ENCODE measurements around the gene LAMTOR5.
"Not testable (repeated sequence)": the region's sequence is repeated elsewhere in the genome, so short reads cannot be mapped to it uniquely, and the experiment has no call there.

LAMTOR5 gene

GRCh38 chr1:110425612-110426152 is 18.2 kb upstream of the LAMTOR5 start:
- DNase-seq = no peak

GRCh38 chr1:110424699-110425611 is 17.5 kb upstream of the LAMTOR5 start:
- DNase-seq = no peak

- DNase-seq = no peak
Observed at GRCh38 chr1:110420874-110421793, 13.6 kb upstream of the LAMTOR5 start.

- DNase-seq = no peak
Observed at GRCh38 chr1:110420023-110420662, 12.6 kb upstream of the LAMTOR5 start.

GRCh38 chr1:110418729-110419128 is 11.2 kb upstream of the LAMTOR5 start:
- DNase-seq = no peak

- not testable (repeated sequence) for DNase-seq
Observed at GRCh38 chr1:110413045-110413444, 5.6 kb upstream of the LAMTOR5 start.

GRCh38 chr1:110412576-110412975 is 5.1 kb upstream of the LAMTOR5 start:
- peak; percentile 64 for DNase-seq

GRCh38 chr1:110411173-110411735 is 3.8 kb upstream of the LAMTOR5 start:
- DNase-seq = no peak

- DNase-seq = no peak
Observed at GRCh38 chr1:110409316-110409715, 1.8 kb upstream of the LAMTOR5 start.

GRCh38 chr1:110408488-110408887 is 994 bp upstream of the LAMTOR5 start:
- no peak for DNase-seq

GRCh38 chr1:110406407-110406806 is 1.1 kb downstream of the LAMTOR5 start:
- DNase-seq = not testable (repeated sequence)

GRCh38 chr1:110404401-110404800 is 3.1 kb downstream of the LAMTOR5 start:
- DNase-seq = no peak

GRCh38 chr1:110403805-110404204 is 3.7 kb downstream of the LAMTOR5 start:
- no peak for DNase-seq

GRCh38 chr1:110396259-110396958 is 11.1 kb downstream of the LAMTOR5 start:
- not testable (repeated sequence) for DNase-seq

- no peak for DNase-seq
Observed at GRCh38 chr1:110394493-110394820, 13.0 kb downstream of the LAMTOR5 start.

- DNase-seq = no peak
Observed at GRCh38 chr1:110393691-110394492, 13.6 kb downstream of the LAMTOR5 start.

- no peak for DNase-seq
Observed at GRCh38 chr1:110393286-110393685, 14.2 kb downstream of the LAMTOR5 start.

GRCh38 chr1:110390692-110391245 is 16.7 kb downstream of the LAMTOR5 start, which contains the start of gene SLC16A4:
Gene SLC16A4, minus strand, starts transcription at chr1:110391026. Its CDS starts 1,703 bp downstream, at chr1:110389323.
- DNase-seq = no peak

GRCh38 chr1:110390096-110390495 is 17.4 kb downstream of the LAMTOR5 start:
- no peak for DNase-seq

GRCh38 chr1:110387048-110387754 is 20.3 kb downstream of the LAMTOR5 start:
- no peak for DNase-seq
